ENCODE measurements around the gene ADAMTSL1. TPM values are rescaled to one million over a fixed set of nuclear protein-coding genes. Genes with fewer than 3 reads are reported as not detected.

The ADAMTSL1 gene
- total RNA-seq, 1 experiment from 2014 or later = 0.94 TPM

GRCh38 chr9:18452276-18452675 is 21.7 kb upstream of the ADAMTSL1 start:
- Mint-ChIP-seq H3K36me3 (no peaks in the 10 kb centered on the region), H3K9me3 (peaks cover 3% of the 10 kb centered on the region; the same call in 1 of the 2 replicates), H3K27me3 (ENCODE audit: low read depth) (no peaks in the 10 kb centered on the region), H3K4me3 (no peak overlapping the region), H3K4me1 (0 out of 2 replicates have a peak, but pooled peaks cover 3% of the 10 kb centered on the region), H3K27ac (no peak overlapping the region)
- ChIA-PET POLR2A (no interaction called here), CTCF (interaction anchor here (1.9 kb wide), 1 partner anchor 10 kb away, joined by 7 read pairs; no protein-coding TSS in a partner anchor)
- ATAC-seq = no peak
- DNase-seq (ENCODE audit: low spot score) = no peak
- no peak for TF ChIP-seq NFATC4 (CRISPR knock-in tag; IDR thresholded peaks at IDR 0.05)
- TF ChIP-seq ZNF512 (CRISPR knock-in tag; IDR thresholded peaks at IDR 0.05; ENCODE audit: borderline replicate concordance) = no peak

DNA sequence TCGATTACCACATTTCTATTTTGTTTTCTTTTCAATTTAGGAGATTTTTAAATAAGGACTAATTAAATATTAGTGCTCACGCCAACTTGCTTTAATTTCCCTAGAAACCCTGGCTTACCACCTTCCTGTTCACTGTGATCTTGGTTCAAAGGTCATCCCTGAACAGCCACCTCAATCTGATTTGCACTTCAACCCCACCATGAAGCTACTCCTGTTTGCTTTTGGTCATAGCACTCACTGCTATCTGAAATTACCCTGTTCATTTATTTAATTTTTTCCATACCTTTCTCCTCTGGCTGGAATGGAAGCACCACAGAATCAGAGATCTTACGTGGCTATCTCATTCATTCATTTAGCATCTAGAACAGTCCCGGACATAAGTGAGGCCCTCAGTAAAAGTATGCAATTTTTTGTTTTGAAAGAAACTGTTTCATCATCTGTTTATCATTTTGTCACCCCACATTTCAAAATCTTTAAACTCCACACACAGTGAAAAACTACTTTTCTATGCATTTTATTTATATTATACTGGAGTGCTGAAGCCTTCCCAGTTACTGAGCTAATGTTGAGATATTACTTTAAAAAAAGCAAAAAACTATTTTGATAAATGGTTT is 17.2 kb upstream of the ADAMTSL1 start:
- no peak for ATAC-seq
- no peak overlapping the region for H3K27ac Mint-ChIP-seq

DNA sequence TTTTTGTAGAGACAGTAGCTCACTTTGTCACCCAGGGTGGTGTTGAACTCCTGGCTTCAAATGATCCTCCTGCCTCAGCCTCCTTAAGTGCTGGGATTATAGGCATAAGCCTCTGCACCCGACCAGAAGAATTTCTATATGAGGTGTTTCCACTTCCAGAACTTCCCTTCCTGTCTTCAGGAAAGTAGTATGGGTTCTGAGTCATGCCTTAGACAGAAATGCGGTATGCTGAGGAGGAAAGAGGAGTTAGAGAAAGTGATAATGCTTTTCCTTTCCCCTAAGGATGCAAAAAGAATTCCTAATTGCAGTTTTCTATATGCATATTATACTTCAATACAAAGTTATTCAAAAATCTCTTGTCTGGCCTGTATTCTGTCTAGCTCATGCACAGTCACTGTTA is 16.4 kb upstream of the ADAMTSL1 start:
- H3K4me3 Mint-ChIP-seq = no peak overlapping the region
- H3K27me3 Mint-ChIP-seq (ENCODE audit: low read depth) = no peaks in the 10 kb centered on the region
- ATAC-seq = no peak
- H3K9me3 Mint-ChIP-seq = no peaks in the 10 kb centered on the region
- CTCF ChIA-PET = interaction anchor here (0.6 kb wide), 1 partner anchor 314 kb away, joined by 3 read pairs; no protein-coding TSS in a partner anchor
- TF ChIP-seq FOXP1 (CRISPR knock-in tag; IDR thresholded peaks at IDR 0.05; ENCODE audit: borderline replicate concordance) (no peak), FOXJ3 (CRISPR knock-in tag; IDR thresholded peaks at IDR 0.05; ENCODE audit: borderline replicate concordance) (no peak), HMGA2 (CRISPR knock-in tag; IDR thresholded peaks at IDR 0.05) (no peak)
- no peak for DNase-seq (ENCODE audit: low spot score)
- H3K27ac Mint-ChIP-seq = no peak overlapping the region
- no peaks in the 10 kb centered on the region for H3K36me3 Mint-ChIP-seq
- H3K4me1 Mint-ChIP-seq = 0 out of 2 replicates have a peak, but pooled peaks cover 3% of the 10 kb centered on the region
- POLR2A ChIA-PET = no interaction called here

More for the DNA sequence above, 17.2 kb upstream of the ADAMTSL1 start:
- Mint-ChIP-seq H3K27me3 (ENCODE audit: low read depth) (no peaks in the 10 kb centered on the region), H3K4me1 (0 out of 2 replicates have a peak, but pooled peaks cover 3% of the 10 kb centered on the region), H3K9me3 (peaks cover 3% of the 10 kb centered on the region; the same call in 1 of the 2 replicates), H3K36me3 (no peaks in the 10 kb centered on the region), H3K4me3 (no peak overlapping the region)
- no peak for DNase-seq (ENCODE audit: low spot score)
- TF ChIP-seq, protein P1, sequence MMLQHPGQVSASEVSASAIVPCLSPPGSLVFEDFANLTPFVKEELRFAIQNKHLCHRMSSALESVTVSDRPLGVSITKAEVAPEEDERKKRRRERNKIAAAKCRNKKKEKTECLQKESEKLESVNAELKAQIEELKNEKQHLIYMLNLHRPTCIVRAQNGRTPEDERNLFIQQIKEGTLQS (CRISPR knock-in tag; conservative IDR thresholded peaks at IDR 0.05) = no peak
- TF ChIP-seq, protein P2, sequence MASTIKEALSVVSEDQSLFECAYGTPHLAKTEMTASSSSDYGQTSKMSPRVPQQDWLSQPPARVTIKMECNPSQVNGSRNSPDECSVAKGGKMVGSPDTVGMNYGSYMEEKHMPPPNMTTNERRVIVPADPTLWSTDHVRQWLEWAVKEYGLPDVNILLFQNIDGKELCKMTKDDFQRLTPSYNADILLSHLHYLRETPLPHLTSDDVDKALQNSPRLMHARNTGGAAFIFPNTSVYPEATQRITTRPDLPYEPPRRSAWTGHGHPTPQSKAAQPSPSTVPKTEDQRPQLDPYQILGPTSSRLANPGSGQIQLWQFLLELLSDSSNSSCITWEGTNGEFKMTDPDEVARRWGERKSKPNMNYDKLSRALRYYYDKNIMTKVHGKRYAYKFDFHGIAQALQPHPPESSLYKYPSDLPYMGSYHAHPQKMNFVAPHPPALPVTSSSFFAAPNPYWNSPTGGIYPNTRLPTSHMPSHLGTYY (CRISPR knock-in tag; IDR thresholded peaks at IDR 0.05) = no peak
- TF ChIP-seq ZNF138 (CRISPR knock-in tag; conservative IDR thresholded peaks at IDR 0.05) (no peak), ZNF671 (CRISPR knock-in tag; IDR thresholded peaks at IDR 0.05) (no peak), ZMAT4 (CRISPR knock-in tag; IDR thresholded peaks at IDR 0.05) (no peak), ELF4 (CRISPR knock-in tag; IDR thresholded peaks at IDR 0.05; ENCODE audit: low read depth) (no peak), FOXP1 (CRISPR knock-in tag; IDR thresholded peaks at IDR 0.05; ENCODE audit: borderline replicate concordance) (no peak), PRRX2 (CRISPR knock-in tag; IDR thresholded peaks at IDR 0.05) (no peak), GRHL2 (CRISPR knock-in tag; IDR thresholded peaks at IDR 0.05; ENCODE audit: insufficient replicate concordance, severe bottlenecking) (no peak), GABPB1 (CRISPR knock-in tag; IDR thresholded peaks at IDR 0.05) (no peak), CREM (CRISPR knock-in tag; IDR thresholded peaks at IDR 0.05) (no peak), MLX (CRISPR knock-in tag; IDR thresholded peaks at IDR 0.05) (no peak), IRF1 (CRISPR knock-in tag; IDR thresholded peaks at IDR 0.05) (no peak), NFYB (CRISPR knock-in tag; conservative IDR thresholded peaks at IDR 0.05; ENCODE audit: low read depth) (no peak)
- TF ChIP-seq, protein P3, sequence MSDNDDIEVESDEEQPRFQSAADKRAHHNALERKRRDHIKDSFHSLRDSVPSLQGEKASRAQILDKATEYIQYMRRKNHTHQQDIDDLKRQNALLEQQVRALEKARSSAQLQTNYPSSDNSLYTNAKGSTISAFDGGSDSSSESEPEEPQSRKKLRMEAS (CRISPR knock-in tag; IDR thresholded peaks at IDR 0.05) = no peak
- POLR2A ChIA-PET = no interaction called here
- CTCF ChIA-PET = interaction anchor here (0.6 to 1.0 kb wide), 2 partner anchors 243 to 315 kb away, joined by 3 read pairs; no protein-coding TSS in a partner anchor
